ENCODE measurements around the gene XAGE1B. TPM values are rescaled to one million over a fixed set of nuclear protein-coding genes. Genes with fewer than 3 reads are reported as not detected.
"Not testable (repeated sequence)": the region's sequence is repeated elsewhere in the genome, so short reads cannot be mapped to it uniquely, and the experiment has no call there.

Gene XAGE1B
- total and polyA plus RNA-seq, 2 of the 8 experiments (the other 6 are each of a cell fraction or from before 2014, with no cell fraction given): not detected

- H4K8ac ChIP-seq (ENCODE audit: extremely low read depth, insufficient read depth, low read length); H3K23me2 ChIP-seq (ENCODE audit: low read depth, low read length); H2BK20ac ChIP-seq (ENCODE audit: low read length); H3K56ac ChIP-seq (replicated peaks; ENCODE audit: insufficient read length, low read depth, low read length); H3K23ac ChIP-seq (ENCODE audit: insufficient read length); POLR2A ChIA-PET (ENCODE audit: partially characterized antibody); H3K79me1 ChIP-seq (ENCODE audit: low read depth, low read length); H3K9me3 ChIP-seq (ENCODE audit: insufficient read depth in 2 of 2, low read depth in 1 of 2, low read length in 1 of 2); H2BK5ac ChIP-seq (ENCODE audit: low read depth, low read length); DNase-seq (ENCODE audit: low read depth in 1 of 2, low spot score in 2 of 2); H3K79me2 ChIP-seq (ENCODE audit: control insufficient read depth in 1 of 2, insufficient read depth in 2 of 2, low read length in 2 of 2); H3K14ac ChIP-seq (ENCODE audit: insufficient read length); FAIRE-seq; H2BK120ac ChIP-seq (replicated peaks; ENCODE audit: low read depth, low read length); H4K20me1 ChIP-seq (replicated peaks in 1 of 2; ENCODE audit: control insufficient read depth in 1 of 2, insufficient read depth in 2 of 2, low read length in 2 of 2); H3K4me2 ChIP-seq (ENCODE audit: insufficient read depth in 1 of 2, low read depth in 2 of 2, low read length in 2 of 2); H3K27me3 ChIP-seq (replicated peaks in 1 of 4; ENCODE audit: control insufficient read depth in 3 of 4, extremely low read depth in 1 of 4, insufficient read depth in 3 of 4, low read length in 3 of 4); H3K4me1 ChIP-seq (replicated peaks in 1 of 4; ENCODE audit: control insufficient read depth in 3 of 4, insufficient read depth in 4 of 4, low read length in 3 of 4); H3K9ac ChIP-seq (replicated peaks in 1 of 4; ENCODE audit: extremely low read depth in 1 of 4, low read depth in 3 of 4, low read length in 3 of 4); H4K5ac ChIP-seq (ENCODE audit: insufficient read length, low read depth, low read length); H3K18ac ChIP-seq (ENCODE audit: extremely low read depth, low read length); H2BK12ac ChIP-seq (ENCODE audit: low read depth, low read length); H3K36me3 ChIP-seq (ENCODE audit: control insufficient read depth in 2 of 4, insufficient read depth in 4 of 4, low read length in 3 of 4); H3K4me3 ChIP-seq (ENCODE audit: extremely low read depth in 1 of 4, insufficient read depth in 2 of 4, low read depth in 3 of 4, low read length in 4 of 4); H2AFZ ChIP-seq (ENCODE audit: low read length); CTCF ChIA-PET (ENCODE audit: partially characterized antibody); H3K4ac ChIP-seq (replicated peaks; ENCODE audit: insufficient read length, low read depth, low read length); H4K91ac ChIP-seq (replicated peaks; ENCODE audit: insufficient read length, low read length); H3K27ac ChIP-seq (ENCODE audit: low read depth, low read length); H2BK15ac ChIP-seq (ENCODE audit: low read length); H2AK5ac ChIP-seq (ENCODE audit: low read depth, low read length): not testable (repeated sequence)
- no CpG with 5 or more reads among the region's 27 CpGs for WGBS, 2 experiments (ENCODE audit: extremely low coverage in 1 of 2, insufficient coverage in 1 of 2, insufficient read length in 1 of 2, insufficient replicate concordance in 2 of 2, low coverage in 1 of 2, low lambda C conversion rate in 2 of 2, missing lambda C conversion rate in 1 of 2)
Measured at GRCh38 chrX:52516110-52516986, 515 bp downstream of the XAGE1B start.

- H4K8ac ChIP-seq (ENCODE audit: extremely low read depth, insufficient read depth, low read length); FAIRE-seq; H3K56ac ChIP-seq (replicated peaks; ENCODE audit: insufficient read length, low read depth, low read length); H2BK5ac ChIP-seq (ENCODE audit: low read depth, low read length); H3K23me2 ChIP-seq (ENCODE audit: low read depth, low read length); H2BK120ac ChIP-seq (replicated peaks; ENCODE audit: low read depth, low read length); DNase-seq (ENCODE audit: low read depth in 1 of 2, low spot score in 2 of 2); H3K9me3 ChIP-seq (ENCODE audit: insufficient read depth in 2 of 2, low read depth in 1 of 2, low read length in 1 of 2); H4K5ac ChIP-seq (ENCODE audit: insufficient read length, low read depth, low read length); H4K91ac ChIP-seq (replicated peaks; ENCODE audit: insufficient read length, low read length); H3K79me1 ChIP-seq (ENCODE audit: low read depth, low read length); H3K23ac ChIP-seq (ENCODE audit: insufficient read length); H3K79me2 ChIP-seq (ENCODE audit: control insufficient read depth in 1 of 2, insufficient read depth in 2 of 2, low read length in 2 of 2); H4K20me1 ChIP-seq (replicated peaks in 1 of 2; ENCODE audit: control insufficient read depth in 1 of 2, insufficient read depth in 2 of 2, low read length in 2 of 2); H3K36me3 ChIP-seq (ENCODE audit: control insufficient read depth in 2 of 4, insufficient read depth in 4 of 4, low read length in 3 of 4); H2BK12ac ChIP-seq (ENCODE audit: low read depth, low read length); H2AFZ ChIP-seq (ENCODE audit: low read length); H3K27ac ChIP-seq (ENCODE audit: low read depth, low read length); H3K4me1 ChIP-seq (replicated peaks in 1 of 4; ENCODE audit: control insufficient read depth in 3 of 4, insufficient read depth in 4 of 4, low read length in 3 of 4); POLR2A ChIA-PET (ENCODE audit: partially characterized antibody); H2BK20ac ChIP-seq (ENCODE audit: low read length); CTCF ChIA-PET (ENCODE audit: partially characterized antibody); H3K9ac ChIP-seq (replicated peaks in 1 of 4; ENCODE audit: extremely low read depth in 1 of 4, low read depth in 3 of 4, low read length in 3 of 4); H3K27me3 ChIP-seq (replicated peaks in 1 of 4; ENCODE audit: control insufficient read depth in 3 of 4, extremely low read depth in 1 of 4, insufficient read depth in 3 of 4, low read length in 3 of 4); H3K4ac ChIP-seq (replicated peaks; ENCODE audit: insufficient read length, low read depth, low read length); H2AK5ac ChIP-seq (ENCODE audit: low read depth, low read length); H3K4me3 ChIP-seq (ENCODE audit: extremely low read depth in 1 of 4, insufficient read depth in 2 of 4, low read depth in 3 of 4, low read length in 4 of 4); H3K4me2 ChIP-seq (ENCODE audit: insufficient read depth in 1 of 2, low read depth in 2 of 2, low read length in 2 of 2); H2BK15ac ChIP-seq (ENCODE audit: low read length); H3K14ac ChIP-seq (ENCODE audit: insufficient read length); H3K18ac ChIP-seq (ENCODE audit: extremely low read depth, low read length): not testable (repeated sequence)
- WGBS, 2 experiments (ENCODE audit: extremely low coverage in 1 of 2, insufficient coverage in 1 of 2, insufficient read length in 1 of 2, insufficient replicate concordance in 2 of 2, low coverage in 1 of 2, low lambda C conversion rate in 2 of 2, missing lambda C conversion rate in 1 of 2): no CpG with 5 or more reads among the region's 6 CpGs
Measured at GRCh38 chrX:52511126-52511525, 5.7 kb downstream of the XAGE1B start.

Measured in H1 (cell line).